ENCODE data around the gene LMO7.

LMO7 gene

GRCh38 chr13:75702476-75702875 lies 66.3 kb downstream of the LMO7 start:
- H2BK15ac ChIP-seq (ENCODE audit: low read depth, poor library complexity, severe bottlenecking), result no peak overlapping the region
- H3K36me3 ChIP-seq (ENCODE audit: control insufficient read depth in 1 of 2, insufficient read depth in 2 of 2, low read depth in 1 of 2, low read length in 2 of 2), result peaks cover 0 to 4% of the 10 kb centered on the region in 2 experiments
- H3K9ac ChIP-seq (ENCODE audit: low read length), result no peak overlapping the region
- no peak overlapping the region for H4K8ac ChIP-seq (ENCODE audit: low read length)
- H2AK5ac ChIP-seq (ENCODE audit: low read length, severe bottlenecking), result no peak overlapping the region
- no peak overlapping the region for H3K4ac ChIP-seq (ENCODE audit: low read depth in 1 of 2, low read length in 2 of 2)
- no peak overlapping the region for H3K4me2 ChIP-seq (ENCODE audit: low read length, poor library complexity, severe bottlenecking)
- H3K27ac ChIP-seq (ENCODE audit: low read length, poor library complexity, severe bottlenecking), result no peak overlapping the region
- H3K4me1 ChIP-seq (ENCODE audit: control insufficient read depth, insufficient read depth, low read depth, low read length), result peaks cover 2% of the 10 kb centered on the region
- H3K27me3 ChIP-seq (ENCODE audit: control insufficient read depth in 1 of 2, insufficient read depth in 1 of 2, low read length in 2 of 2), result no peaks in the 10 kb centered on the region
- no peak overlapping the region for H2BK5ac ChIP-seq (ENCODE audit: low read depth, low read length, poor library complexity, severe bottlenecking)
- H3K9me3 ChIP-seq (ENCODE audit: control insufficient read depth, low read length), result no peaks in the 10 kb centered on the region
- no peak overlapping the region for H3K23ac ChIP-seq (ENCODE audit: low read length in 2 of 2)
- no peak overlapping the region for H3K18ac ChIP-seq (ENCODE audit: low read depth in 1 of 2, low read length in 2 of 2)
- DNase-seq, result no peak
- H4K91ac ChIP-seq (ENCODE audit: low read length), result no peak overlapping the region
- H2BK12ac ChIP-seq (ENCODE audit: low read length in 2 of 2), result no peak overlapping the region
- no peak overlapping the region for H2BK120ac ChIP-seq (ENCODE audit: low read depth, low read length)
- peaks cover 19% of the 10 kb centered on the region for H3K79me1 ChIP-seq (replicated peaks; ENCODE audit: low read length, poor library complexity, severe bottlenecking)
- H3K14ac ChIP-seq (ENCODE audit: low read length in 2 of 2), result no peak overlapping the region
- H3K4me3 ChIP-seq (ENCODE audit: insufficient read depth in 1 of 2, low read depth in 1 of 2, low read length in 2 of 2), result no peak overlapping the region
- no peak overlapping the region for H2AFZ ChIP-seq (ENCODE audit: low read depth, low read length)

GRCh38 chr13:75703769-75704168 lies 67.6 kb downstream of the LMO7 start:
- Histone ChIP-seq H3K23ac (ENCODE audit: low read length in 2 of 2) (no peak overlapping the region), H2BK120ac (ENCODE audit: low read depth, low read length) (no peak overlapping the region), H4K8ac (ENCODE audit: low read length) (no peak overlapping the region), H3K79me1 (replicated peaks; ENCODE audit: low read length, poor library complexity, severe bottlenecking) (peaks cover 23% of the 10 kb centered on the region), H2AFZ (ENCODE audit: low read depth, low read length) (no peak overlapping the region), H2AK5ac (ENCODE audit: low read length, severe bottlenecking) (peak overlapping the region; percentile 56), H2BK15ac (ENCODE audit: low read depth, poor library complexity, severe bottlenecking) (no peak overlapping the region), H2BK12ac (ENCODE audit: low read length in 2 of 2) (no peak overlapping the region), H3K9me3 (ENCODE audit: control insufficient read depth, low read length) (no peaks in the 10 kb centered on the region), H4K91ac (ENCODE audit: low read length) (no peak overlapping the region), H3K18ac (ENCODE audit: low read depth in 1 of 2, low read length in 2 of 2) (no peak overlapping the region), H3K27me3 (ENCODE audit: control insufficient read depth in 1 of 2, insufficient read depth in 1 of 2, low read length in 2 of 2) (no peaks in the 10 kb centered on the region), H3K14ac (ENCODE audit: low read length in 2 of 2) (no peak overlapping the region), H3K4me2 (ENCODE audit: low read length, poor library complexity, severe bottlenecking) (no peak overlapping the region), H3K36me3 (ENCODE audit: control insufficient read depth in 1 of 2, insufficient read depth in 2 of 2, low read depth in 1 of 2, low read length in 2 of 2) (peaks cover 0 to 3% of the 10 kb centered on the region in 2 experiments), H3K4ac (ENCODE audit: low read depth in 1 of 2, low read length in 2 of 2) (no peak overlapping the region), H3K4me3 (ENCODE audit: insufficient read depth in 1 of 2, low read depth in 1 of 2, low read length in 2 of 2) (no peak overlapping the region), H2BK5ac (ENCODE audit: low read depth, low read length, poor library complexity, severe bottlenecking) (no peak overlapping the region), H3K9ac (ENCODE audit: low read length) (no peak overlapping the region), H3K4me1 (ENCODE audit: control insufficient read depth, insufficient read depth, low read depth, low read length) (peaks cover 2% of the 10 kb centered on the region), H3K27ac (ENCODE audit: low read length, poor library complexity, severe bottlenecking) (no peak overlapping the region)
- WGBS, result 100% methylated on average over 2 of the region's 2 CpGs
- no peak for DNase-seq

GRCh38 chr13:75704194-75704926 lies 68.2 kb downstream of the LMO7 start:
- peak overlapping the region; percentile 70 for H3K9ac ChIP-seq (ENCODE audit: low read length)
- H2AFZ ChIP-seq (ENCODE audit: low read depth, low read length), result no peak overlapping the region

GRCh38 chr13:75704927-75705288 lies 68.8 kb downstream of the LMO7 start:
- H3K4me3 ChIP-seq (ENCODE audit: insufficient read depth in 1 of 2, low read depth in 1 of 2, low read length in 2 of 2), result no peak overlapping the region
- WGBS, result 87% methylated on average over 10 of the region's 10 CpGs
- peak overlapping the region; percentile 23 for H2AK5ac ChIP-seq (ENCODE audit: low read length, severe bottlenecking)
- peaks cover 2% of the 10 kb centered on the region for H3K4me1 ChIP-seq (ENCODE audit: control insufficient read depth, insufficient read depth, low read depth, low read length)
- H3K79me1 ChIP-seq (replicated peaks; ENCODE audit: low read length, poor library complexity, severe bottlenecking), result peaks cover 20% of the 10 kb centered on the region
- no peak overlapping the region for H2AFZ ChIP-seq (ENCODE audit: low read depth, low read length)
- no peak overlapping the region for H3K27ac ChIP-seq (ENCODE audit: low read length, poor library complexity, severe bottlenecking)
- H3K9ac ChIP-seq (ENCODE audit: low read length), result peak overlapping the region; percentile 70
- H3K4me2 ChIP-seq (ENCODE audit: low read length, poor library complexity, severe bottlenecking), result no peak overlapping the region
- peak overlapping the region in 1 of 2 experiments; percentile 64 for H3K18ac ChIP-seq (ENCODE audit: low read depth in 1 of 2, low read length in 2 of 2)
- no peaks in the 10 kb centered on the region for H3K9me3 ChIP-seq (ENCODE audit: control insufficient read depth, low read length)
- no peak overlapping the region for H3K23ac ChIP-seq (ENCODE audit: low read length in 2 of 2)
- no peak overlapping the region for H3K14ac ChIP-seq (ENCODE audit: low read length in 2 of 2)
- H4K91ac ChIP-seq (ENCODE audit: low read length), result peak overlapping the region; percentile 34
- no peak overlapping the region for H2BK5ac ChIP-seq (ENCODE audit: low read depth, low read length, poor library complexity, severe bottlenecking)
- H2BK15ac ChIP-seq (ENCODE audit: low read depth, poor library complexity, severe bottlenecking), result no peak overlapping the region
- no peak overlapping the region for H4K8ac ChIP-seq (ENCODE audit: low read length)
- no peak overlapping the region for H2BK120ac ChIP-seq (ENCODE audit: low read depth, low read length)
- peak overlapping the region in 1 of 2 experiments; percentile 6 for H2BK12ac ChIP-seq (ENCODE audit: low read length in 2 of 2)
- no peaks in the 10 kb centered on the region for H3K27me3 ChIP-seq (ENCODE audit: control insufficient read depth in 1 of 2, insufficient read depth in 1 of 2, low read length in 2 of 2)
- H3K36me3 ChIP-seq (ENCODE audit: control insufficient read depth in 1 of 2, insufficient read depth in 2 of 2, low read depth in 1 of 2, low read length in 2 of 2), result no peaks in the 10 kb centered on the region
- DNase-seq, result no peak
- H3K4ac ChIP-seq (ENCODE audit: low read depth in 1 of 2, low read length in 2 of 2), result no peak overlapping the region

More at GRCh38 chr13:75704194-75704926, 68.2 kb downstream of the LMO7 start:
- H3K27ac ChIP-seq (ENCODE audit: low read length, poor library complexity, severe bottlenecking), result peak overlapping the region; percentile 57
- peak overlapping the region; percentile 56 for H2AK5ac ChIP-seq (ENCODE audit: low read length, severe bottlenecking)
- no peak overlapping the region for H3K4me2 ChIP-seq (ENCODE audit: low read length, poor library complexity, severe bottlenecking)
- H4K91ac ChIP-seq (ENCODE audit: low read length), result no peak overlapping the region
- H4K8ac ChIP-seq (ENCODE audit: low read length), result no peak overlapping the region
- H3K4me1 ChIP-seq (ENCODE audit: control insufficient read depth, insufficient read depth, low read depth, low read length), result peaks cover 2% of the 10 kb centered on the region
- no peak overlapping the region for H3K14ac ChIP-seq (ENCODE audit: low read length in 2 of 2)
- peak overlapping the region in 1 of 2 experiments; percentile 29 for H3K18ac ChIP-seq (ENCODE audit: low read depth in 1 of 2, low read length in 2 of 2)
- no peak overlapping the region for H2BK15ac ChIP-seq (ENCODE audit: low read depth, poor library complexity, severe bottlenecking)
- H3K4ac ChIP-seq (ENCODE audit: low read depth in 1 of 2, low read length in 2 of 2), result no peak overlapping the region
- H3K9me3 ChIP-seq (ENCODE audit: control insufficient read depth, low read length), result no peaks in the 10 kb centered on the region
- no peak overlapping the region for H3K4me3 ChIP-seq (ENCODE audit: insufficient read depth in 1 of 2, low read depth in 1 of 2, low read length in 2 of 2)
- no peak overlapping the region for H2BK12ac ChIP-seq (ENCODE audit: low read length in 2 of 2)
- peaks cover 21% of the 10 kb centered on the region for H3K79me1 ChIP-seq (replicated peaks; ENCODE audit: low read length, poor library complexity, severe bottlenecking)
- H3K36me3 ChIP-seq (ENCODE audit: control insufficient read depth in 1 of 2, insufficient read depth in 2 of 2, low read depth in 1 of 2, low read length in 2 of 2), result no peaks in the 10 kb centered on the region
- no peak overlapping the region for H2BK120ac ChIP-seq (ENCODE audit: low read depth, low read length)
- H2BK5ac ChIP-seq (ENCODE audit: low read depth, low read length, poor library complexity, severe bottlenecking), result no peak overlapping the region
- no peak overlapping the region for H3K23ac ChIP-seq (ENCODE audit: low read length in 2 of 2)
- 58% methylated on average over 7 of the region's 7 CpGs for WGBS
- peak; percentile 38 for DNase-seq
- H3K27me3 ChIP-seq (ENCODE audit: control insufficient read depth in 1 of 2, insufficient read depth in 1 of 2, low read length in 2 of 2), result no peaks in the 10 kb centered on the region
